HepG2 (cell line): ENCODE measurements around the gene CBL. TPM values are rescaled to one million over a fixed set of nuclear protein-coding genes. Genes with fewer than 3 reads are reported as not detected.

Experiments used
- CEBPG ChIP-seq: IDR thresholded peaks from 2 replicates; pipeline ENCODE4 v1.6.1; 2016
- ELK4 ChIP-seq: sonication (generic); formaldehyde crosslinking; IDR thresholded peaks from 2 replicates; pipeline ENCODE4 v1.9.0; 2021; ENCODE audit warnings: missing genetic modification reagents, borderline replicate concordance
- FOXA1 ChIP-seq, 2 experiments: fragments of 450-650 bp in 1 of 2; sonication (generic) in 1 of 2; formaldehyde crosslinking in 1 of 2; IDR thresholded peaks; 2 replicates each; pipeline versions ENCODE4 v1.4.0 to v1.6.1; 2016 to 2020; ENCODE audit warnings: missing genetic modification reagents in 1 of 2
- FOXA3 ChIP-seq: IDR thresholded peaks from 2 replicates; pipeline ENCODE4 v1.6.1; 2016; ENCODE audit warnings: missing genetic modification reagents, missing compliant biosample characterization
- FOXP1 ChIP-seq, 2 experiments: fragments of 450-650 bp in 1 of 2; IDR thresholded peaks; 2 replicates each; pipeline ENCODE4 v1.6.1; 2017 to 2018; ENCODE audit warnings: antibody characterized with exemption in 1 of 2
- FOXP4 ChIP-seq: sonication (generic); formaldehyde crosslinking; IDR thresholded peaks from 2 replicates; pipeline ENCODE4 v1.4.0; 2020; ENCODE audit warnings: missing genetic modification reagents
- RAD21 ChIP-seq: fragments of 450-650 bp; formaldehyde crosslinking; IDR thresholded peaks from 2 replicates; pipeline ENCODE4 v1.5.0; 2020; ENCODE audit warnings: mild to moderate bottlenecking
- REPIN1 ChIP-seq: sonication (generic); formaldehyde crosslinking; IDR thresholded peaks from 2 replicates; pipeline ENCODE4 v1.8.0; 2022; ENCODE audit warnings: missing genetic modification reagents, low read depth, mild to moderate bottlenecking, borderline replicate concordance
- REXO4 ChIP-seq: sonication (generic); formaldehyde crosslinking; IDR thresholded peaks from 2 replicates; pipeline ENCODE4 v1.8.0; 2022; ENCODE audit warnings: missing genetic modification reagents, mild to moderate bottlenecking, borderline replicate concordance
- SAP130 ChIP-seq: IDR thresholded peaks from 2 replicates; pipeline ENCODE4 v1.6.1; 2016; ENCODE audit warnings: low read depth
- SMAD3 ChIP-seq: sonication (generic); formaldehyde crosslinking; IDR thresholded peaks from 2 replicates; pipeline ENCODE4 v1.4.0; 2020; ENCODE audit warnings: missing genetic modification reagents
- SMC3 ChIP-seq: IDR thresholded peaks from 2 replicates; pipeline ENCODE4 v1.6.1; 2011; ENCODE audit warnings: low read length, improper control_type of control experiment
- STAG1 ChIP-seq: sonication (generic); formaldehyde crosslinking; IDR thresholded peaks from 2 replicates; pipeline ENCODE4 v1.4.0; 2020; ENCODE audit warnings: missing genetic modification reagents
- TEAD3 ChIP-seq: optimal IDR thresholded peaks from 2 replicates; pipeline ENCODE3; 2016; ENCODE audit warnings: borderline replicate concordance
- XRCC5 ChIP-seq: fragments of 200-400 bp; formaldehyde crosslinking; optimal IDR thresholded peaks from 2 replicates; pipeline ENCODE3; 2017; ENCODE audit warnings: mild to moderate bottlenecking, low read length
- ZMYM3 ChIP-seq: sonication (generic); formaldehyde crosslinking; IDR thresholded peaks from 2 replicates; pipeline ENCODE4 v1.5.1; 2020; ENCODE audit warnings: mild to moderate bottlenecking, missing genetic modification reagents
- ZNF614 ChIP-seq: IDR thresholded peaks from 2 replicates; pipeline ENCODE4 v1.6.1; 2018; ENCODE audit warnings: missing biosample characterization, missing genetic modification reagents, inconsistent platforms, borderline replicate concordance
- polyA plus RNA-seq, 8 experiments: library from polyadenylated mRNA; depleted of rRNA in 3 of 8; stranded (reverse) in 7 of 8; unstranded in 1 of 8; fragments of >200 nt; fragmentation: Illumina TruSeq in 4 of 8; extraction: Trizol in 4 of 8; gene quantifications; 2 replicates each; pipeline versions ENCODE4 v1.2.1 to v1.2.3, GENCODE V29; 2011 to 2016; ENCODE audit warnings: low read depth in 4 of 8, missing spikeins in 1 of 8, mixed read lengths in 1 of 8; ENCODE audit not compliant: insufficient read depth in 1 of 8
- total RNA-seq, 5 experiments: library from RNA; depleted of rRNA; stranded (reverse); fragments of >200 nt; fragmentation: Illumina TruSeq; extraction: Trizol; gene quantifications; 2 replicates each; pipeline ENCODE4 v1.2.3, GENCODE V29; 2016; ENCODE audit warnings: low read depth in 1 of 5
- TF ChIP-seq, protein P1 (sequence below), 2 experiments: sonication (generic) in 1 of 2; formaldehyde crosslinking in 1 of 2; IDR thresholded peaks; 2 replicates each; pipeline versions ENCODE4 v1.4.0 to v1.6.1; 2018 to 2020; ENCODE audit warnings: missing genetic modification reagents in 2 of 2, borderline replicate concordance in 1 of 2, low read depth in 1 of 2, mild to moderate bottlenecking in 1 of 2, missing biosample characterization in 1 of 2
- TF ChIP-seq, protein P2 (sequence below): sonication (generic); formaldehyde crosslinking; IDR thresholded peaks from 2 replicates; pipeline ENCODE4 v1.5.0; 2020; ENCODE audit warnings: missing genetic modification reagents
- TF ChIP-seq, protein P3 (sequence below): IDR thresholded peaks from 2 replicates; pipeline ENCODE4 v1.6.1; 2016
- TF ChIP-seq, protein P4 (sequence below): sonication (generic); formaldehyde crosslinking; IDR thresholded peaks from 2 replicates; pipeline ENCODE4 v1.5.0; 2020; ENCODE audit warnings: mild to moderate bottlenecking, missing genetic modification reagents, moderate library complexity

CBL gene
- total and polyA plus RNA-seq, 2 of the 13 experiments (the other 11 are each of a cell fraction or from before 2014, with no cell fraction given) = 6.6 to 7.4 TPM

DNA sequence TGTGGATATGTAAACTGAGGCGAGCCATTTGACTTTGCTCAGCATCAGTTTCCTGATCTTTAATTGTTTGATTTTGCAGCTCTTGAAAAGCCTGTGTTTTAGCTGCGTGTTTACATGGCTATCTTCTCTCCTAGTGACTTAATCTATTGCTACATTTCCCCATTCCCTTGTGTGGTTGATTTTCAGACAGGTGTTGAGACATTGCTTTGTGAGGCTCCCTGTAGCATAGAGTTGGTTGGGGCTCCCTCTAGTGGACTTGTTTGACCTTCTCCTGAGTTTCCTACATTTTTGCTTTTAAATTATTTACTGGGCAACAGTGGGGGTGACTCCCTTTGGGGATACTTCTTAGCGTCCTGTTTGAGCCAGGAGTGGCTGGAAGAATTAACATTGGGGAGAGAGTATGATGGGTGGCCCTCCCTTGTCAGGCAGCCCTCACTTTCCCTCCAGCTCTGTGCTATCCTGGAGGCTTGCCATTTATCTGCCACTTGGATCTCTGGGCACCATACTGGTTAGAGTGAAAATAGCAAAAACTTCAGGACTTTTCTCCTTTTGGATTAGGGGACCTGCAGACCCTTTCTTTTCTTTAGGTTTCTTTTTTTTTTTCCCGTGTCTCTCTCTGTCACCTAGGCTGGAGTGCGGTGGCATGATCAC lies 9.2 kb upstream of the CBL start (continued):
- TF ChIP-seq ELK4 (CRISPR knock-in tag) = no peak
- TF ChIP-seq FOXP4 (CRISPR knock-in tag) = no peak
- TF ChIP-seq, protein P1, sequence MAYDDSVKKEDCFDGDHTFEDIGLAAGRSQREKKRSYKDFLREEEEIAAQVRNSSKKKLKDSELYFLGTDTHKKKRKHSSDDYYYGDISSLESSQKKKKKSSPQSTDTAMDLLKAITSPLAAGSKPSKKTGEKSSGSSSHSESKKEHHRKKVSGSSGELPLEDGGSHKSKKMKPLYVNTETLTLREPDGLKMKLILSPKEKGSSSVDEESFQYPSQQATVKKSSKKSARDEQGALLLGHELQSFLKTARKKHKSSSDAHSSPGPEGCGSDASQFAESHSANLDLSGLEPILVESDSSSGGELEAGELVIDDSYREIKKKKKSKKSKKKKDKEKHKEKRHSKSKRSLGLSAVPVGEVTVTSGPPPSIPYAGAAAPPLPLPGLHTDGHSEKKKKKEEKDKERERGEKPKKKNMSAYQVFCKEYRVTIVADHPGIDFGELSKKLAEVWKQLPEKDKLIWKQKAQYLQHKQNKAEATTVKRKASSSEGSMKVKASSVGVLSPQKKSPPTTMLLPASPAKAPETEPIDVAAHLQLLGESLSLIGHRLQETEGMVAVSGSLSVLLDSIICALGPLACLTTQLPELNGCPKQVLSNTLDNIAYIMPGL (CRISPR knock-in tag; IDR thresholded peaks at IDR 0.05; ENCODE audit: borderline replicate concordance in 1 of 2, low read depth in 1 of 2) = peak in 1 of 2 experiments; percentile 36; a peak in 2 of 4 replicates
- peak; percentile 40; the same call in 1 of the 2 replicates for TF ChIP-seq ZNF614
- TF ChIP-seq STAG1 (CRISPR knock-in tag) = peak; percentile 82
- TF ChIP-seq FOXA1 (IDR thresholded peaks at IDR 0.05) = no peak
- no peak; the same call in 1 of the 2 replicates for TF ChIP-seq FOXA1 (CRISPR knock-in tag; IDR thresholded peaks at IDR 0.05)
- TF ChIP-seq, protein P2, sequence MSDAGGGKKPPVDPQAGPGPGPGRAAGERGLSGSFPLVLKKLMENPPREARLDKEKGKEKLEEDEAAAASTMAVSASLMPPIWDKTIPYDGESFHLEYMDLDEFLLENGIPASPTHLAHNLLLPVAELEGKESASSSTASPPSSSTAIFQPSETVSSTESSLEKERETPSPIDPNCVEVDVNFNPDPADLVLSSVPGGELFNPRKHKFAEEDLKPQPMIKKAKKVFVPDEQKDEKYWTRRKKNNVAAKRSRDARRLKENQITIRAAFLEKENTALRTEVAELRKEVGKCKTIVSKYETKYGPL (CRISPR knock-in tag) = no peak
- TF ChIP-seq, protein P3, sequence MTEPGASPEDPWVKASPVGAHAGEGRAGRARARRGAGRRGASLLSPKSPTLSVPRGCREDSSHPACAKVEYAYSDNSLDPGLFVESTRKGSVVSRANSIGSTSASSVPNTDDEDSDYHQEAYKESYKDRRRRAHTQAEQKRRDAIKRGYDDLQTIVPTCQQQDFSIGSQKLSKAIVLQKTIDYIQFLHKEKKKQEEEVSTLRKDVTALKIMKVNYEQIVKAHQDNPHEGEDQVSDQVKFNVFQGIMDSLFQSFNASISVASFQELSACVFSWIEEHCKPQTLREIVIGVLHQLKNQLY (CRISPR knock-in tag) = no peak
- TF ChIP-seq SMAD3 (CRISPR knock-in tag) = no peak
- TF ChIP-seq SAP130 (CRISPR knock-in tag) = peak; percentile 55
- TF ChIP-seq XRCC5 = peak; percentile 62
- no peak for TF ChIP-seq REXO4 (CRISPR knock-in tag)
- TF ChIP-seq SMC3 = peak; percentile 87
- peak; percentile 17 for TF ChIP-seq TEAD3 (CRISPR knock-in tag)
- TF ChIP-seq, protein P4, sequence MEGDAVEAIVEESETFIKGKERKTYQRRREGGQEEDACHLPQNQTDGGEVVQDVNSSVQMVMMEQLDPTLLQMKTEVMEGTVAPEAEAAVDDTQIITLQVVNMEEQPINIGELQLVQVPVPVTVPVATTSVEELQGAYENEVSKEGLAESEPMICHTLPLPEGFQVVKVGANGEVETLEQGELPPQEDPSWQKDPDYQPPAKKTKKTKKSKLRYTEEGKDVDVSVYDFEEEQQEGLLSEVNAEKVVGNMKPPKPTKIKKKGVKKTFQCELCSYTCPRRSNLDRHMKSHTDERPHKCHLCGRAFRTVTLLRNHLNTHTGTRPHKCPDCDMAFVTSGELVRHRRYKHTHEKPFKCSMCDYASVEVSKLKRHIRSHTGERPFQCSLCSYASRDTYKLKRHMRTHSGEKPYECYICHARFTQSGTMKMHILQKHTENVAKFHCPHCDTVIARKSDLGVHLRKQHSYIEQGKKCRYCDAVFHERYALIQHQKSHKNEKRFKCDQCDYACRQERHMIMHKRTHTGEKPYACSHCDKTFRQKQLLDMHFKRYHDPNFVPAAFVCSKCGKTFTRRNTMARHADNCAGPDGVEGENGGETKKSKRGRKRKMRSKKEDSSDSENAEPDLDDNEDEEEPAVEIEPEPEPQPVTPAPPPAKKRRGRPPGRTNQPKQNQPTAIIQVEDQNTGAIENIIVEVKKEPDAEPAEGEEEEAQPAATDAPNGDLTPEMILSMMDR (CRISPR knock-in tag) = peak; percentile 86
- no peak for TF ChIP-seq FOXP1 (IDR thresholded peaks at IDR 0.05)
- no peak for TF ChIP-seq FOXP1 (CRISPR knock-in tag; IDR thresholded peaks at IDR 0.05)
- 0 out of 2 replicates have a peak, but pooled peaks have one; percentile 17 for TF ChIP-seq FOXA3 (CRISPR knock-in tag)
- peak; percentile 78 for TF ChIP-seq RAD21 (CRISPR knock-in tag)
- 0 out of 2 replicates have a peak, but pooled peaks have one; percentile 20 for TF ChIP-seq REPIN1
- TF ChIP-seq ZMYM3 (CRISPR knock-in tag) = no peak
- TF ChIP-seq CEBPG (CRISPR knock-in tag) = peak; percentile 76
